ENCODE data around the gene ACE.

ACE gene

GRCh38 chr17:63489291-63489690 lies 12.4 kb downstream of the ACE start:
- Histone ChIP-seq H3K4me3 (ENCODE audit: low read depth, low read length) (no peak overlapping the region), H3K4me2 (ENCODE audit: low read length) (no peak overlapping the region), H3K14ac (ENCODE audit: low read length) (no peak overlapping the region), H2AK5ac (ENCODE audit: low read length) (no peak overlapping the region), H4K91ac (ENCODE audit: low read depth, low read length) (no peak overlapping the region), H3K79me1 (ENCODE audit: low read length) (no peaks in the 10 kb centered on the region), H3K79me2 (ENCODE audit: control insufficient read depth, insufficient read depth, low read length, poor library complexity) (no peaks in the 10 kb centered on the region), H3K9me3 (ENCODE audit: insufficient read depth, low read depth, low read length) (peaks cover 2% of the 10 kb centered on the region), H2BK12ac (ENCODE audit: low read length) (no peak overlapping the region), H3K23ac (ENCODE audit: low read length) (no peak overlapping the region), H3K18ac (ENCODE audit: low read length) (no peak overlapping the region), H2BK120ac (ENCODE audit: insufficient read depth, low read length, poor library complexity) (no peak overlapping the region), H2BK5ac (ENCODE audit: low read depth, low read length, poor library complexity) (no peak overlapping the region), H3K36me3 (ENCODE audit: control insufficient read depth in 1 of 2, insufficient read depth in 2 of 2, low read length in 2 of 2) (no peaks in the 10 kb centered on the region), H2AFZ (ENCODE audit: insufficient read depth, low read length, poor library complexity) (no peak overlapping the region), H4K8ac (ENCODE audit: low read depth, low read length) (no peak overlapping the region), H3K27ac (ENCODE audit: low read depth, low read length) (no peak overlapping the region), H3K27me3 (ENCODE audit: insufficient read depth, low read length) (no peaks in the 10 kb centered on the region), H3K4ac (ENCODE audit: low read depth, low read length) (no peak overlapping the region), H4K12ac (ENCODE audit: low read depth, low read length) (no peak overlapping the region), H3K4me1 (ENCODE audit: control insufficient read depth in 1 of 2, insufficient read depth in 2 of 2, low read length in 2 of 2) (no peaks in the 10 kb centered on the region), H3K9ac (ENCODE audit: low read length) (no peak overlapping the region)
- no peak for DNase-seq
- no CpG with 5 or more reads among the region's 6 CpGs for WGBS (ENCODE audit: extremely low coverage, insufficient coverage, insufficient read length)

- Histone ChIP-seq H3K9ac (ENCODE audit: low read length) (no peak overlapping the region), H3K36me3 (ENCODE audit: control insufficient read depth in 1 of 2, insufficient read depth in 2 of 2, low read length in 2 of 2) (no peaks in the 10 kb centered on the region)
- no CpG with 5 or more reads among the region's 10 CpGs for WGBS (ENCODE audit: extremely low coverage, insufficient coverage, insufficient read length)
Observed at GRCh38 chr17:63490329-63490728, 13.5 kb downstream of the ACE start.

GRCh38 chr17:63490858-63491400 lies 14.1 kb downstream of the ACE start:
- Histone ChIP-seq H2BK5ac (ENCODE audit: low read depth, low read length, poor library complexity) (no peak overlapping the region), H2AK5ac (ENCODE audit: low read length) (no peak overlapping the region), H3K4me3 (ENCODE audit: low read depth, low read length) (no peak overlapping the region), H2BK12ac (ENCODE audit: low read length) (no peak overlapping the region), H3K4ac (ENCODE audit: low read depth, low read length) (no peak overlapping the region), H3K23ac (ENCODE audit: low read length) (no peak overlapping the region), H2BK120ac (ENCODE audit: insufficient read depth, low read length, poor library complexity) (no peak overlapping the region), H3K9me3 (ENCODE audit: insufficient read depth, low read depth, low read length) (peaks cover 2% of the 10 kb centered on the region), H3K4me1 (ENCODE audit: control insufficient read depth in 1 of 2, insufficient read depth in 2 of 2, low read length in 2 of 2) (no peaks in the 10 kb centered on the region), H3K79me2 (ENCODE audit: control insufficient read depth, insufficient read depth, low read length, poor library complexity) (no peaks in the 10 kb centered on the region), H4K12ac (ENCODE audit: low read depth, low read length) (no peak overlapping the region), H4K8ac (ENCODE audit: low read depth, low read length) (no peak overlapping the region), H3K14ac (ENCODE audit: low read length) (no peak overlapping the region), H3K27ac (ENCODE audit: low read depth, low read length) (no peak overlapping the region), H3K79me1 (ENCODE audit: low read length) (no peaks in the 10 kb centered on the region), H3K18ac (ENCODE audit: low read length) (no peak overlapping the region), H3K9ac (ENCODE audit: low read length) (no peak overlapping the region), H4K91ac (ENCODE audit: low read depth, low read length) (no peak overlapping the region), H3K36me3 (ENCODE audit: control insufficient read depth in 1 of 2, insufficient read depth in 2 of 2, low read length in 2 of 2) (no peaks in the 10 kb centered on the region), H3K27me3 (ENCODE audit: insufficient read depth, low read length) (no peaks in the 10 kb centered on the region), H3K4me2 (ENCODE audit: low read length) (no peak overlapping the region), H2AFZ (ENCODE audit: insufficient read depth, low read length, poor library complexity) (no peak overlapping the region)
- no peak for DNase-seq
- WGBS (ENCODE audit: extremely low coverage, insufficient coverage, insufficient read length), result no CpG with 5 or more reads among the region's 22 CpGs

More at GRCh38 chr17:63490329-63490728, 13.5 kb downstream of the ACE start:
- H3K14ac ChIP-seq (ENCODE audit: low read length), result no peak overlapping the region
- H3K79me1 ChIP-seq (ENCODE audit: low read length), result no peaks in the 10 kb centered on the region
- H2AK5ac ChIP-seq (ENCODE audit: low read length), result no peak overlapping the region
- H3K9me3 ChIP-seq (ENCODE audit: insufficient read depth, low read depth, low read length), result peaks cover 2% of the 10 kb centered on the region
- H4K91ac ChIP-seq (ENCODE audit: low read depth, low read length), result no peak overlapping the region
- H4K12ac ChIP-seq (ENCODE audit: low read depth, low read length), result no peak overlapping the region
- no peak overlapping the region for H3K4me2 ChIP-seq (ENCODE audit: low read length)
- no peak overlapping the region for H2BK120ac ChIP-seq (ENCODE audit: insufficient read depth, low read length, poor library complexity)
- no peak overlapping the region for H3K4me3 ChIP-seq (ENCODE audit: low read depth, low read length)
- no peaks in the 10 kb centered on the region for H3K4me1 ChIP-seq (ENCODE audit: control insufficient read depth in 1 of 2, insufficient read depth in 2 of 2, low read length in 2 of 2)
- H3K23ac ChIP-seq (ENCODE audit: low read length), result no peak overlapping the region
- H2BK12ac ChIP-seq (ENCODE audit: low read length), result no peak overlapping the region
- no peak overlapping the region for H2BK5ac ChIP-seq (ENCODE audit: low read depth, low read length, poor library complexity)
- no peak for DNase-seq
- no peaks in the 10 kb centered on the region for H3K79me2 ChIP-seq (ENCODE audit: control insufficient read depth, insufficient read depth, low read length, poor library complexity)
- no peak overlapping the region for H3K27ac ChIP-seq (ENCODE audit: low read depth, low read length)
- no peak overlapping the region for H3K18ac ChIP-seq (ENCODE audit: low read length)
- no peak overlapping the region for H2AFZ ChIP-seq (ENCODE audit: insufficient read depth, low read length, poor library complexity)
- no peaks in the 10 kb centered on the region for H3K27me3 ChIP-seq (ENCODE audit: insufficient read depth, low read length)
- H4K8ac ChIP-seq (ENCODE audit: low read depth, low read length), result no peak overlapping the region
- H3K4ac ChIP-seq (ENCODE audit: low read depth, low read length), result no peak overlapping the region

GRCh38 chr17:63491413-63491812 lies 14.6 kb downstream of the ACE start:
- H3K27me3 ChIP-seq (ENCODE audit: insufficient read depth, low read length), result no peaks in the 10 kb centered on the region
- H3K4me3 ChIP-seq (ENCODE audit: low read depth, low read length), result no peak overlapping the region
- H3K27ac ChIP-seq (ENCODE audit: low read depth, low read length), result no peak overlapping the region
- no peak overlapping the region for H3K23ac ChIP-seq (ENCODE audit: low read length)
- no peak overlapping the region for H3K14ac ChIP-seq (ENCODE audit: low read length)
- no peak overlapping the region for H2AK5ac ChIP-seq (ENCODE audit: low read length)
- H4K91ac ChIP-seq (ENCODE audit: low read depth, low read length), result no peak overlapping the region
- no peak overlapping the region for H3K9ac ChIP-seq (ENCODE audit: low read length)
- no CpG with 5 or more reads among the region's 8 CpGs for WGBS (ENCODE audit: extremely low coverage, insufficient coverage, insufficient read length)
- H3K18ac ChIP-seq (ENCODE audit: low read length), result no peak overlapping the region
- no peak overlapping the region for H3K4me2 ChIP-seq (ENCODE audit: low read length)
- H4K8ac ChIP-seq (ENCODE audit: low read depth, low read length), result no peak overlapping the region
- no peak overlapping the region for H2BK12ac ChIP-seq (ENCODE audit: low read length)
- H2AFZ ChIP-seq (ENCODE audit: insufficient read depth, low read length, poor library complexity), result no peak overlapping the region
- no peak overlapping the region for H3K4ac ChIP-seq (ENCODE audit: low read depth, low read length)
- H4K12ac ChIP-seq (ENCODE audit: low read depth, low read length), result no peak overlapping the region
- no peaks in the 10 kb centered on the region for H3K79me2 ChIP-seq (ENCODE audit: control insufficient read depth, insufficient read depth, low read length, poor library complexity)
- peaks cover 2% of the 10 kb centered on the region for H3K9me3 ChIP-seq (ENCODE audit: insufficient read depth, low read depth, low read length)
- no peak overlapping the region for H2BK120ac ChIP-seq (ENCODE audit: insufficient read depth, low read length, poor library complexity)
- no peaks in the 10 kb centered on the region for H3K4me1 ChIP-seq (ENCODE audit: control insufficient read depth in 1 of 2, insufficient read depth in 2 of 2, low read length in 2 of 2)
- no peak for DNase-seq
- H3K36me3 ChIP-seq (ENCODE audit: control insufficient read depth in 1 of 2, insufficient read depth in 2 of 2, low read length in 2 of 2), result no peaks in the 10 kb centered on the region
- H3K79me1 ChIP-seq (ENCODE audit: low read length), result no peaks in the 10 kb centered on the region
- H2BK5ac ChIP-seq (ENCODE audit: low read depth, low read length, poor library complexity), result no peak overlapping the region
